Pancreas (tissue), 10 donors: ENCODE data around the gene PAXX. TPM values are rescaled to one million over a fixed set of nuclear protein-coding genes. Genes with fewer than 3 reads are reported as not detected.

ENCODE experiments used
- ATAC-seq, 4 donors: fragments of 200-7000 bp; cut with Tn5 transposase; one replicate each; pipeline versions ENCODE4 v1.8.0 to v1.9.1; 2020; ENCODE audit warnings: mild to moderate bottlenecking in 4 of 4, moderate library complexity in 4 of 4
- DNase-seq, 6 donors: peaks; one replicate each; pipeline ENCODE4 v3.0.0-alpha.2; 2020
- FAIRE-seq: peaks from 2 replicates; lab custom pipeline; 2012; peaks lifted over from hg19 to GRCh38; lab: Jason Lieb, UNC
- H3K27ac ChIP-seq, 4 donors: fragments of 200-600 bp; sonication (generic); 1 replicate in 3 of 4; 2 replicates in 1 of 4; pipeline versions ENCODE4 v1.5.0 to v1.8.0; 2020
- H3K27me3 ChIP-seq, 4 donors: fragments of 200-600 bp; one replicate each; pipeline ENCODE4 v1.8.0; 2021
- H3K36me3 ChIP-seq, 3 donors: fragments of 200-600 bp; sonication (generic) in 1 of 3; one replicate each; pipeline versions ENCODE4 v1.5.0 to v1.8.0; 2020 to 2021
- H3K4me1 ChIP-seq, 3 donors: fragments of 200-600 bp; one replicate each; pipeline ENCODE4 v1.8.0; 2021
- H3K4me3 ChIP-seq, 4 donors: fragments of 200-600 bp; sonication (generic) in 2 of 4; one replicate each; pipeline versions ENCODE4 v1.5.0 to v1.8.0; 2020 to 2021
- H3K9me3 ChIP-seq, 4 donors: fragments of 200-600 bp; one replicate each; pipeline ENCODE4 v1.8.0; 2021
- WGBS, 2 donors: extraction: QIAGEN DNeasy Blood & Tissue Kit; methylation state at CpG; one replicate each; pipeline ENCODE4 v1.1.7; 2013; 5-methylcytosine and 5-hydroxymethylcytosine counted together
- intact Hi-C, 3 donors: fragments of 100-400 bp; cut with DNase I; formaldehyde crosslinking; loops; one replicate each; pipeline versions ENCODE4 v1.11.1 to v1.14.2; 2022
- polyA plus RNA-seq, 2 donors: library from polyadenylated mRNA; stranded (reverse); fragments of 200-250 nt; gene quantifications; one replicate each; pipeline ENCODE4 v1.2.3, GENCODE V29; 2013
- total RNA-seq, 6 donors: library from RNA; stranded (reverse); fragmentation: NEBNext Ultra II Directional in 4 of 6; extraction: Animal tissue kit (Norgen Biotek cat#: 25700) in 4 of 6; gene quantifications; one replicate each; pipeline versions ENCODE4 v1.2.1 to v1.2.4, GENCODE V29; 2021 to 2023
- TF ChIP-seq, protein P1 (sequence below), 4 donors: fragments of 200-600 bp; sonication (generic) in 3 of 4; IDR thresholded peaks; one replicate each; pipeline versions ENCODE4 v1.5.0 to v1.8.0; 2021; ENCODE audit warnings: antibody characterized with exemption in 4 of 4
- donor health status: healthy with polysubstance abuse.
- donor health status: DM: no; HTN: no; CAD: no; lungs with moderate emphysema.
- donor health status: DM: no; HTN: no; CAD: no.
- donor health status: control.
- donor health status: control.
- donor health status: Bipolar disorder and iron deficiency.
- donor health status: DM: yes; HTN: yes; CAD: no.
- donor health status: DM: no; HTN: no; CAD: no.
- donor health status: DM: no; HTN: no; CAD: no.
- donor health status: DM: yes; HTN: yes; CAD: no.

The PAXX gene
- total and polyA plus RNA-seq, 8 donors: 16.0 to 222 (median 21.0) TPM

DNA sequence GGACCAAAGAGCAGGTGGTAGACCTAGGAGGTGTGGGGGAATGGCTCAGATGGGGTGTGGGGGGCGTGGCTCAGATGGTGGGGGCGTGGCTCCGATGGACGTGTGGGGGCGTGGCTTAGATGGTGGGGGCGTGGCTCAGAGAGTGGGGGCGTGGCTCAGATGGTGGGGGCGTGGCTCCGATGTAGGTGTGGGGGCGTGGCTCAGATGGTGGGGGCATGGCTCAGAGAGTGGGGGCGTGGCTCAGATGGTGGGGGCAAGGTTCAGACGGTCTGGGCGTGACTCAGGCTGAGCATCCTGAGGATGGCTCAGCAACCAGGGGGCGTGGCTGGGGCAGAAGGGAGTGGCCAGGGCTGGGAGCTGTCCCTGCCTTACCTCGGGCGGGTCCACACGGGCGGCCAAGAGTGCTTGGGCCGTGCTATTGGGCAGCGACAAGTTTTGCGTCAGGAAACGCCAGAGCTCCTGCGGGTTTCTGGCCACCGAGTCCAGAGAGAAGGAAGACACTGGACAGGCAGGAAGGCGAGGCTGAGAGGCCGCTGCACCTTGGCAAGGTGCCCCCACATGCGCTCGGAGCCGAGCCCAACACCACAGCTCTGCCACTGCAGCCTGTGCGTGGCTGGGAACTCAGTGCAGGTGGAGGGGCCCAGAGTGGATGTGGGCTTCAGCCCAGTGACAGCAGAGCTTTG is 29.9 kb downstream of the PAXX start:
- Histone ChIP-seq H3K9me3 (no peaks in the 10 kb centered on the region), H3K27me3 (no peaks in the 10 kb centered on the region), H3K27ac (no peak overlapping the region), H3K4me1 (peaks cover 7 to 12% (median 7%) of the 10 kb centered on the region in 3 donors), H3K4me3 (no peak overlapping the region), H3K36me3 (peaks cover 0 to 4% (median 0%) of the 10 kb centered on the region in 3 donors)
- 67 to 73% methylated on average over 29 to 30 of the region's 30 CpGs for WGBS, 2 donors
- intact Hi-C loops: loop anchor here in 2 of 3 donors (5.0 to 10.0 kb wide), 2 partner anchors 60 to 67 kb away; partner anchors contain the start of gene LCN12 (in 1 of the 2)
- TF ChIP-seq, protein P1, sequence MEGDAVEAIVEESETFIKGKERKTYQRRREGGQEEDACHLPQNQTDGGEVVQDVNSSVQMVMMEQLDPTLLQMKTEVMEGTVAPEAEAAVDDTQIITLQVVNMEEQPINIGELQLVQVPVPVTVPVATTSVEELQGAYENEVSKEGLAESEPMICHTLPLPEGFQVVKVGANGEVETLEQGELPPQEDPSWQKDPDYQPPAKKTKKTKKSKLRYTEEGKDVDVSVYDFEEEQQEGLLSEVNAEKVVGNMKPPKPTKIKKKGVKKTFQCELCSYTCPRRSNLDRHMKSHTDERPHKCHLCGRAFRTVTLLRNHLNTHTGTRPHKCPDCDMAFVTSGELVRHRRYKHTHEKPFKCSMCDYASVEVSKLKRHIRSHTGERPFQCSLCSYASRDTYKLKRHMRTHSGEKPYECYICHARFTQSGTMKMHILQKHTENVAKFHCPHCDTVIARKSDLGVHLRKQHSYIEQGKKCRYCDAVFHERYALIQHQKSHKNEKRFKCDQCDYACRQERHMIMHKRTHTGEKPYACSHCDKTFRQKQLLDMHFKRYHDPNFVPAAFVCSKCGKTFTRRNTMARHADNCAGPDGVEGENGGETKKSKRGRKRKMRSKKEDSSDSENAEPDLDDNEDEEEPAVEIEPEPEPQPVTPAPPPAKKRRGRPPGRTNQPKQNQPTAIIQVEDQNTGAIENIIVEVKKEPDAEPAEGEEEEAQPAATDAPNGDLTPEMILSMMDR (IDR thresholded peaks at IDR 0.05): no peak
- ATAC-seq: peak in 3 of 4 donors; percentile 16 to 38 (median 26)
- no peak for FAIRE-seq
- no peak for DNase-seq

DNA sequence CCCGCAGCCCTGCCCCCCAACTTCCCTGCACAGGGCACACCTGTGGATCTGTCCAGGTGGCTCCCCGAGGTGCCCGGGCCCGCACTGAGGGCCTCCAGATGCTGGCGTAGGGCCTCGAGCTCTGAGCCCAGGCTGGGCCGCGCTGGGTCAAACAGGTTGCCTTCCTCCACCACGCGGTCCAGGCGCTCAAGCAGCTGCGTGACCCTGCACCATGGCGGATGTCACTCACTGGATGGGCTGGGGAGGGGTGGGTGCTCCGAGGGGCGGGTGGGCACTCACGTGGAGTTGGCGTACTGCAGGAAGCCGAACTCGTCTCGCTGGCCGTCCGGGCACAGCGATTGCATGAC is 30.4 kb downstream of the PAXX start:
- FAIRE-seq: no peak

DNA sequence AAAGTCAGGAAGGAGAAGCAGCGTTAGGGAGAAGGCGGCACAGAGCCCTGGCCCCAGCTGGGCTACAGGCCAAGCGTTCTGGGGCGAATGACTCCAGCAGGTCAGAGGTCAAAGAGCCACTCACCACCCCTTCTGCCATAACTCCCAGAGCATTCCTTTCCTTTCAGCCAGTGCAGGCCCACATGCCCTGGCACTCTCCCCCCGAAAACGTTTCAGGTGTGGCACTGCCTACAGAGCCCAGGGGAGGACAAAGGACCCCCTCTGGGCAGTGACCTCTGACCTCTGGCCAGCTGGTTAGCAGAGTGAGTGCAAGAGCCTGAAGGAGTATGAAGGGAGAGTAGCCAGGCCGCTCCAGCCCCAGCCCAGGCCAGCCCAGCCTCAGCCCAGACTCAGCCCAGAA is 30.9 kb downstream of the PAXX start:
- peaks cover 0 to 4% (median 0%) of the 10 kb centered on the region in 3 donors for H3K36me3 ChIP-seq
- H3K27ac ChIP-seq: no peak overlapping the region
- TF ChIP-seq, protein P1 (IDR thresholded peaks at IDR 0.05): no peak
- peaks cover 9 to 16% (median 13%) of the 10 kb centered on the region in 3 donors for H3K4me1 ChIP-seq
- WGBS, 2 donors: 87 to 88% methylated on average over 7 of the region's 7 CpGs
- H3K27me3 ChIP-seq: no peaks in the 10 kb centered on the region
- no peak for FAIRE-seq
- H3K9me3 ChIP-seq: no peaks in the 10 kb centered on the region
- ATAC-seq: no peak
- intact Hi-C loops: loop anchor here in 2 of 3 donors (5.0 to 10.0 kb wide), 2 partner anchors 61 to 68 kb away; partner anchors contain the start of gene LCN12 (in 1 of the 2)
- no peak for DNase-seq
- H3K4me3 ChIP-seq: no peak overlapping the region

More for the DNA sequence above, 30.4 kb downstream of the PAXX start:
- ATAC-seq: no peak
- no peak for DNase-seq
- TF ChIP-seq, protein P1 (IDR thresholded peaks at IDR 0.05): no peak
- Histone ChIP-seq H3K36me3 (peaks cover 0 to 4% (median 0%) of the 10 kb centered on the region in 3 donors), H3K27ac (no peak overlapping the region), H3K4me3 (no peak overlapping the region), H3K27me3 (no peaks in the 10 kb centered on the region), H3K4me1 (peaks cover 9 to 16% (median 13%) of the 10 kb centered on the region in 3 donors), H3K9me3 (no peaks in the 10 kb centered on the region)
- intact Hi-C loops: loop anchor here in 2 of 3 donors (5.0 to 10.0 kb wide), 2 partner anchors 60 to 68 kb away; partner anchors contain the start of gene LCN12 (in 1 of the 2)
- 93 to 94% methylated on average over 23 of the region's 23 CpGs for WGBS, 2 donors

DNA sequence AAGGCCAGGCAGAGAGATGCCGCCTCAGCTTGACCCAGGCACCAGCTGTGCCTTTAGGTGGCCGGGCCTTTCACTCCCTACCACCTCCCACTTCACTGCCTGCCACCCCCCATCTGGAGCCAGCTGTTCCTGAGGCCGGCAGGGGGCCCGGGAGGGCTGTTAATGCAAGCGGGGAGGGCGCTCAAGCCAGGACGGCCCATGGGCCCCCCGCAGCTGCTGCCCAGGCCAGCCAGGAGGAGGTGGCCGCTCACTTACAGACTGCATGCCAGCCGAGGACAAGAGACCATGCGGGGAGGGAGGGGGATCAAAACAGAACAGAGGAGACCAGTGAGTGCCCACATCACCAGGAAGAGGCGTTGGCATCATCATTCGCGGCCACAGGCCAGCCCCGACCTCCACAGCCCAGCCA is 31.4 kb downstream of the PAXX start:
- TF ChIP-seq, protein P1 (IDR thresholded peaks at IDR 0.05): no peak
- DNase-seq (no peak), FAIRE-seq (no peak), ATAC-seq (no peak)
- Histone ChIP-seq H3K4me1 (peaks cover 9 to 16% (median 13%) of the 10 kb centered on the region in 3 donors), H3K27me3 (no peaks in the 10 kb centered on the region), H3K9me3 (no peaks in the 10 kb centered on the region), H3K4me3 (no peak overlapping the region), H3K27ac (no peak overlapping the region), H3K36me3 (peaks cover 0 to 4% (median 0%) of the 10 kb centered on the region in 3 donors)
- intact Hi-C loops: loop anchor here in 2 of 3 donors (5.0 to 10.0 kb wide), 2 partner anchors 61 to 69 kb away; partner anchors contain the start of gene LCN12 (in 1 of the 2)
- WGBS, 2 donors: 87 to 91% methylated on average over 14 to 15 of the region's 15 CpGs
